HL-60 (cell line): Measurements from ENCODE around the gene MDH1.

Experiments used
- POLR2AphosphoS5 ChIP-seq: IDR thresholded peaks from 2 replicates; pipeline ENCODE4 v1.6.1; 2012; ENCODE audit warnings: low read depth
- SPI1 ChIP-seq: IDR thresholded peaks from 2 replicates; pipeline ENCODE4 v1.6.1; 2012; ENCODE audit warnings: low read depth, mild to moderate bottlenecking, borderline replicate concordance
- TF ChIP-seq, protein P1 (sequence below): IDR thresholded peaks from one replicate; pipeline ENCODE4 v1.5.1; 2011; ENCODE audit warnings: low read length, control low read depth, inconsistent platforms; ENCODE audit not compliant: insufficient read depth
- TF ChIP-seq, protein P2 (sequence below): IDR thresholded peaks from 2 replicates; pipeline ENCODE4 v1.6.1; 2012; ENCODE audit warnings: low read depth; ENCODE audit not compliant: insufficient replicate concordance

DNA sequence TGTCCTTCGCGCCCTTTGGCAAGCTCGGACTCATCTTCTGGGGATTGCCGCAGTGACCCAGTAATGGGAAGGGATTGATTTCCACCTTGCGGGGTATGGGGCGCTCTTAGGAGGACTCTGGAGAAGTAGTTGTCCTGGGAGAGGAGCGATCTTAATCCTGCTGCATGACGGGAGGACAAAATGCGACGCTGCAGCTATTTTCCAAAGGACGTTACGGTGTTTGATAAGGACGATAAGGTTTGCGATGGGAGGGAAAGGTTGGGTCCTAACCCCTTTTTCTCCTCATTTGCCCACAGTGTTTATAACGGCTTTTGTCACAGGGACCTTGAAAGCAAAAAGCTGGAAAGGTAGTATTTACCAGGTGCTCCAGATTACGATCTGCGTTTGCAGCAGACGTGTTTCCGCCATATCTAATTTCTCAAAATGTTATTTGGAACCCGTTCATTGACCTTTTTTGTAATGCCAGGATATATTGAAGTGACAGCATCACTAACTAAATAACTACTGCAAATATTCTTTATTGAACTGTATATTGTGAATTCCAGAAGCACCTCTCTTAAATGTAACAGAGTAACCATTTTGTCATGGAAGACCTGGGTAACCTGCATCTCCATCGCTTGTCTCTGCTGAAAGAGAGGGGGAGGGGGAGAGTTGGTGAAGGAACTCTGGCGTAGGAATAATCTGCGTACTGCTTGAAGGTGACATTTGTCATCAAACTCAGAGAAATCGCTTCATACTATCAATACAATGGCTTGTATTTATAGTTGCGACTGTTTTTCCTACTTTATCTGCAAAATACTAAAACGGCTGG lies 590 bp downstream of the MDH1 start:
- TF ChIP-seq, protein P1, sequence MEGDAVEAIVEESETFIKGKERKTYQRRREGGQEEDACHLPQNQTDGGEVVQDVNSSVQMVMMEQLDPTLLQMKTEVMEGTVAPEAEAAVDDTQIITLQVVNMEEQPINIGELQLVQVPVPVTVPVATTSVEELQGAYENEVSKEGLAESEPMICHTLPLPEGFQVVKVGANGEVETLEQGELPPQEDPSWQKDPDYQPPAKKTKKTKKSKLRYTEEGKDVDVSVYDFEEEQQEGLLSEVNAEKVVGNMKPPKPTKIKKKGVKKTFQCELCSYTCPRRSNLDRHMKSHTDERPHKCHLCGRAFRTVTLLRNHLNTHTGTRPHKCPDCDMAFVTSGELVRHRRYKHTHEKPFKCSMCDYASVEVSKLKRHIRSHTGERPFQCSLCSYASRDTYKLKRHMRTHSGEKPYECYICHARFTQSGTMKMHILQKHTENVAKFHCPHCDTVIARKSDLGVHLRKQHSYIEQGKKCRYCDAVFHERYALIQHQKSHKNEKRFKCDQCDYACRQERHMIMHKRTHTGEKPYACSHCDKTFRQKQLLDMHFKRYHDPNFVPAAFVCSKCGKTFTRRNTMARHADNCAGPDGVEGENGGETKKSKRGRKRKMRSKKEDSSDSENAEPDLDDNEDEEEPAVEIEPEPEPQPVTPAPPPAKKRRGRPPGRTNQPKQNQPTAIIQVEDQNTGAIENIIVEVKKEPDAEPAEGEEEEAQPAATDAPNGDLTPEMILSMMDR = no peak
- TF ChIP-seq, protein P2, sequence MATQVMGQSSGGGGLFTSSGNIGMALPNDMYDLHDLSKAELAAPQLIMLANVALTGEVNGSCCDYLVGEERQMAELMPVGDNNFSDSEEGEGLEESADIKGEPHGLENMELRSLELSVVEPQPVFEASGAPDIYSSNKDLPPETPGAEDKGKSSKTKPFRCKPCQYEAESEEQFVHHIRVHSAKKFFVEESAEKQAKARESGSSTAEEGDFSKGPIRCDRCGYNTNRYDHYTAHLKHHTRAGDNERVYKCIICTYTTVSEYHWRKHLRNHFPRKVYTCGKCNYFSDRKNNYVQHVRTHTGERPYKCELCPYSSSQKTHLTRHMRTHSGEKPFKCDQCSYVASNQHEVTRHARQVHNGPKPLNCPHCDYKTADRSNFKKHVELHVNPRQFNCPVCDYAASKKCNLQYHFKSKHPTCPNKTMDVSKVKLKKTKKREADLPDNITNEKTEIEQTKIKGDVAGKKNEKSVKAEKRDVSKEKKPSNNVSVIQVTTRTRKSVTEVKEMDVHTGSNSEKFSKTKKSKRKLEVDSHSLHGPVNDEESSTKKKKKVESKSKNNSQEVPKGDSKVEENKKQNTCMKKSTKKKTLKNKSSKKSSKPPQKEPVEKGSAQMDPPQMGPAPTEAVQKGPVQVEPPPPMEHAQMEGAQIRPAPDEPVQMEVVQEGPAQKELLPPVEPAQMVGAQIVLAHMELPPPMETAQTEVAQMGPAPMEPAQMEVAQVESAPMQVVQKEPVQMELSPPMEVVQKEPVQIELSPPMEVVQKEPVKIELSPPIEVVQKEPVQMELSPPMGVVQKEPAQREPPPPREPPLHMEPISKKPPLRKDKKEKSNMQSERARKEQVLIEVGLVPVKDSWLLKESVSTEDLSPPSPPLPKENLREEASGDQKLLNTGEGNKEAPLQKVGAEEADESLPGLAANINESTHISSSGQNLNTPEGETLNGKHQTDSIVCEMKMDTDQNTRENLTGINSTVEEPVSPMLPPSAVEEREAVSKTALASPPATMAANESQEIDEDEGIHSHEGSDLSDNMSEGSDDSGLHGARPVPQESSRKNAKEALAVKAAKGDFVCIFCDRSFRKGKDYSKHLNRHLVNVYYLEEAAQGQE = no peak
- TF ChIP-seq SPI1 (no peak), POLR2AphosphoS5 (no peak; the same call in 1 of the 2 replicates)
